Activated CD4-positive, alpha-beta T cell treated with anti-CD3 and anti-CD28 coated beads for 24 hours (primary cell): ENCODE results near the gene PEMT.

Source experiments
- DNase-seq, 2 donors: peaks; one replicate each; pipeline ENCODE4 v3.0.0-alpha.2; 2020; ENCODE audit warnings: low read depth in 2 of 2

The PEMT gene

DNA sequence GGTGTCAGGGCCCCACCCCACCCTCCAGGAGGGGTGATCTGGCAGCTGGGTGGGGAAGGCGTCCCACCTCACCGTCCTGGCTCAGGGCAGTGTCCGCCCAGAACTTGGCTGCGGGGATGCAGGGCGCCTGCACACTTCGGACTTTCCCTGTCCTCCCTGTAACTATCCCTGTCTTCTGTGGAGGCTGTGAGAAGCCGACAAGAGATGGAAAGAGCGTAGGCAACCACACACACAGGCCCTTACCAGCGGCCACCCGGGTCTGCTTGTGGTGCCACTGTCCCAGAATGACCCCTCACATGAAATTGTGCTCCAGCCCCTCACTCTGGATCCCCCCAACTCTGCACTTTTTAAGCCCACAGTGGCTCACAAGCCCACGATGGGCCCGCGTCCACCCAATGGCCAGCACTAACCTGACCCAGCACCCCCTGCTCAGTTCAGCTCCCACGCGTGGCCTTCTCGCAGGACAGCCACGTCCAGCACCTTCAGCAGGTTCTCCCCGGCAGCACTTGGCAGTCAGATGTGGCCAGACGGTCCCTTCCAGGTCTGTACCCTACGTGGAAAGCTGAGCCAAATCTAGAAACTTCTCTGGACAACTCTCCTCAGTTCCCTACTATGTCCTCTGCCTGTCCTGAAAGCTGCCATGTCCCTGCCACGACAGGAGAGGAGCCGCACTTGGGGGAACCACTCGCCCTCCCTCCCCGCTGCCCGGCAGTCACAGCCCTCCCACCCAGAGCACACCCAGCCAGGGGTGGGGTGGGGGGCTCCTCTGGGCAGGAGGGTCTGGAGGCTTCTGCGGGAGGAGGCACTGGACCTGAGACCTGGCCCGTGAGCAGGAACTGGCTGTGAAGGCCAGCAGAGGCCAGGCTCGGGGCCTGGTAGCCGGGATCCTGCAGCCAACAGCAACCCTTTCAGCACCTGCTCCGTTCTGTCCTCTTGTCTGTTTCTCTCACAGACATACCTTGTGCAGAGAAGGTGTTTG lies 38.0 kb downstream of the PEMT start:
- no peak for DNase-seq

DNA sequence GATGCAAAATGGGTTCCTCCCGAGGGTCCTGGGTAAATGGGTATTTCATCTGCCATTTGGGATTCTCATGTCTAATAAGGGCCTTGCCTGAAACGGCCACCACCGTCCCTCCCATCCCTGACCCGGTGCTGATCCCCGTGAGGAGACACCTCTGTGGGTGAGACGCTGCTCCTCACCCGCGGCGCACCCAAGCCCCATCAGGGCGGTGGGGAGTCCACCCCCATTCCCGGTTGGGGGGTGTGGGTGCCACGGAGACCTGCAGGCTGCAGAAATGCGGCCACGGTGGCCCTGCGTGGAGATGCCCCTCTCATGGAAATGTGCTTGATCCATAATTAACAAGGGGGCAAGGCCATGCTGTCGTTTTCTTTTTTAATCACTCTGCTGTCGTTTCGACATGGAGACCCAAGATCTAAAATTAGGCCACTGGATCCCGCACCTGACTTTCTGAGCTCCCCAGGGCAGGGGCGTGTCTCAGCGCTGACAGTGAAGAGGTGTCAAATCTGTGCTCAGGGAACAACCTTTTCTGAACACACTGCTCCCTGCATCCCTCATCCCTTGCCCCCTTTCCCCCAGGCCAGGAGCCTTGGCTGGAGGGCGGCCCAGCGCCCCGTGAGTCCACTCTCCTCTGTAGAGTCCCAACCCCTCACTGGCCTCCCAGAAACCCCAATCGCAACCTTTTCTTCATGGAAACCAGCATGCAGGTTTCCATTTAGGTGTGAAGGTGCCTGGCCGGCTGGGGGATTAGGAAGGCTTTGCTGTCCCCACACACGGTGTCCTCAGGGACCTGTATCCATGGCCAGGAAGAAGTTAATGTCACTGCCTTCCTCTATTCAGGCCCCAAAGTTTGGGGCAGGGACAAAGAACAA lies 38.9 kb downstream of the PEMT start:
- no peak for DNase-seq

DNA sequence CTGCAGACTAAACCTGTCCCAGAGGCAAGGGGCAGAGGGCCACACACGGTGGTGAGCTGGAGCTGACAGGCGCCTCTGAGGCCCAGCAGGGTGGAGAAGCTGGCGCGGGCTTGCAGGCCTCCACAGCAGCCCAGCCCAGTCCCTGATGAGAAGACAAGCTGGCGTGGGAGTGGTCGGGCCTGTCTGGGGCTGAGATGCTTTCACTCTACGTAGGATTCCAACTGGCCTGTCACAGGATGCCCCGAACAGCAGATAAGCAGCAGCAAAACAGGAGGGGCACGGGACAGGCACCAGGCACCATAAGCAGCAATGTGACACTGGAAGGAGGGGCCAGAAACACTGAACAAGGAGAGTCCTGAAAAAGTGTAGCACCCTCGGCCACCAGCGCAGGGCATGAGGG lies 40.1 kb downstream of the PEMT start:
- no peak for DNase-seq

DNA sequence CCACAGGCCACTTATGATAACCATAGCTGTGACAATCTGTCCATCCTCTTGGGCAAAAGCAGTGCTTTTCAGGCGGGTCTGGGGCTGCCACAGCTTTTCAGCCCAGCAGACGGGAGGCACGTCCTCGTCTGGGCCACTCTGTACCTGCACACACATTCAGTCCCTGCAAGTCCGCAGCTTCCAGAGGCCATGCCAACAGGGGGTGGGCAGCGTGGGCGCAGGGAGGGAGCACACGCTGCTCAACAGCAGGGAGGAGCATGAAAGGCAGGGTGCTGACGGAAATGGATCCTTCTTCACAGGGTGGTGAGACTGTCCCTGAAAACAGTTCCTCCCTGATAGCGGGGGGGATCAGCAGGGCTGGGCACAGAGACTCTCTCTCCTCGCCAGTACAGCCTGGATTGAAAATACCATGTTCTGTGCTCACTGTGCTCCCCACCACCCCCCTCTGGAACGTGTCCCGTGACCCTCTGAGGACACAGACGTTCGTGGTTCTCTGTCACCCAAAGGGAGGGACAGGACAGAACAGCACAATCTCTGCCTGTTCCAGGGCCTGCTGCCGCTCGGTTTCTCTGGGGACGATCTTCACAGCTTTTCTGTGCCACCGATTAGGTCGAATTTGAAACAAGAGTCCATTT lies 41.7 kb downstream of the PEMT start:
- DNase-seq = no peak

DNA sequence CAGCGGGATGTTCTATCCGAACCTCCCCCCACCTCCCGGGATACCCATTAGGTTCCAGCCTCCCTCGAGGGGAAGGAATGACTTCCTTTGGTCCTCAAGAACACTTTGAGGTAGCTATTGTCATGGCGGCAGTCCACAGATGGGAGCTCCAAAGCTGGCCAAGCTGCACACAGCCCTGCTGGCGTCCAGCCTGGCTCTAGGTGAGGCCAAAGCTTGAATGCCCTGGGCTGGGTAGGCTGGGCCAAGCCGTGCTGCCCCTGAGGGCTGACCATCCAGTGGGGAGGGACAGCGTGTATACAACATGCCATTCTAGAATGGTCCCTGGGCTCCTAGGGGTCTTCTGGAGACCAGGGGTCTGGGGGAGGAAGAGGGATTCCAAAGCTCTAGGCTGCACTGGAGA lies 43.5 kb downstream of the PEMT start:
- no peak for DNase-seq

DNA sequence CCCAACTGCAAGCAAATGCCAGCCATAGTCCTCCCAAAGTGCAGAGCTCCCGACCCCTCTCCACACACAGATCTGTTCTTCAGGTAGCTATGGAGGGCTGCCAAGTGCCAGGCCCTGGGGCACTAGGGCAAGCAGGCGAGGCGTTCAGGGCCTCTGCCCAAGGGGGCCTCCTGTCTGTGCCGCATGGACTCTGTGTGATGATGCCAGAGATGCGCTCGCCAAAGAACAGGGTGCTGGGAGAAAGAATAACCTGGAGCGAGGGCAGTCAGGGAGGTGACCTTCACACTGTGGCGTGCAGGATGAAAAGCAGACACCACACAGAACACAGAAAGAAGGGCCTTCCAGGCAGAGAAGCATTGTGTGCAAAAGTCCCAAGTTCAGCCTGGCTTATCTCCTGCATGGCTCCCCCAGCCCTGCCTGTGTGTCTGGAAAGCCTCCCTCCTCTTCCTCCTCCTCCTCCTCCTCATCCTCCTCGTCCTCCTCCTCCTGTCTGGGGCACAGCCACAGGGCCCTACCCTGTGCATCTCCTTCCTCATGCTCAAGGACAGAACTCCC lies 44.2 kb downstream of the PEMT start:
- no peak for DNase-seq

DNA sequence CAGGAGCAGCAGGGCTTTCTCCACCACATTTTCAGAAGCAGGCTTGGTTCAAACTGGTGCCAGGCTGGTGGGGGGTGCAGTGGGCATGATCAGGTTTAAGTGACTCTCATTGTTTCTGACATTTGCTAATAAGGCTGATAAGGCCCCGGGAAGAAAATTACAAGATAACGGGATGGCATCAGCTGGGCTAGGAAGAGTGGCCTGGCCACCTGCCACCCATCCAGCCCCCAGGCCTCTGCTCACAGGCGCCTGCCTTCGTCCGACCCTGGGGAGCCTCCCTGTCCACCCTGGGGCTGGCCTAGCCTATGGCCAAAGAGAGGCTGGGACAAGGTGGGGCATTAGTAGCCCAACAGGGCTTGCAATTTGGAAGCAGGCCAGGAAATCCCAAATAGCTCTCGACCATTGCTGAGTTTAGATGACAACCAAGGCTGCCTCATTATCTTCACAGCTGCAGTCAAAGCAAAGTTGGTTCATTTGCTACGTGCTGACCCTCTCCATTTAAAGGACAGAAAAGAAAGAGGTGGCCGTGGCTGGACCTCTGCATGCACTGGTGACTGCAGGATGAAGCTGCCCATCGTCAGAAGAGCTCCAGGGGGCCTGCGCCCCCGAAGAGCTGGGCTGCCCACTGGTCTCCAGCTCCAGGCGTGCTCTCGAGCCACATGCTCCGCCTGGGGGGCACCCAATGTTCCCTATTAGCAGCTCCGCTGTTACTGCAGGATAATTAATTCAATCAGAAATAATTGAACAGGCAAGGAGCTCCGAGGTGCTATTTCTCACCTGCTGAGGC lies 44.9 kb downstream of the PEMT start:
- no peak for DNase-seq

DNA sequence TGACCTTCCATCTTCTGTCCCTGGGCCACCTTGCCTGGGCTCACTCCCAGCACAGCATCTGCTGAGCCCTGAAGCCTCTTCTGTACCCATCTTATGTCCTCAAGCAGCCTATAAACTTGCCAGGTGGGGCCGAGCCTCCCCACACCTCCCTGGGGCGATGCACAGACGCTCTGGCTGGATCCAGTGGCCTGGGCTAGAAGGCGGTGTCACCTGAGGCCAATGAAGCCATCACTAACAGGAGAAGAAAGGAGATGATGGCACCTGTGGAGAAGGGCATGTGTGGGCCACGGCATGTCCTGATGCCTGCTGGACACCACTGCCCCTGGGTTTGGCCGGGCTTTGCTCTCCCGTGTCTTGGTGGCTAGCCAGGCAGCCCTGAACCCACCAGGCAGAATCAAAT lies 45.5 kb downstream of the PEMT start:
- DNase-seq = no peak

DNA sequence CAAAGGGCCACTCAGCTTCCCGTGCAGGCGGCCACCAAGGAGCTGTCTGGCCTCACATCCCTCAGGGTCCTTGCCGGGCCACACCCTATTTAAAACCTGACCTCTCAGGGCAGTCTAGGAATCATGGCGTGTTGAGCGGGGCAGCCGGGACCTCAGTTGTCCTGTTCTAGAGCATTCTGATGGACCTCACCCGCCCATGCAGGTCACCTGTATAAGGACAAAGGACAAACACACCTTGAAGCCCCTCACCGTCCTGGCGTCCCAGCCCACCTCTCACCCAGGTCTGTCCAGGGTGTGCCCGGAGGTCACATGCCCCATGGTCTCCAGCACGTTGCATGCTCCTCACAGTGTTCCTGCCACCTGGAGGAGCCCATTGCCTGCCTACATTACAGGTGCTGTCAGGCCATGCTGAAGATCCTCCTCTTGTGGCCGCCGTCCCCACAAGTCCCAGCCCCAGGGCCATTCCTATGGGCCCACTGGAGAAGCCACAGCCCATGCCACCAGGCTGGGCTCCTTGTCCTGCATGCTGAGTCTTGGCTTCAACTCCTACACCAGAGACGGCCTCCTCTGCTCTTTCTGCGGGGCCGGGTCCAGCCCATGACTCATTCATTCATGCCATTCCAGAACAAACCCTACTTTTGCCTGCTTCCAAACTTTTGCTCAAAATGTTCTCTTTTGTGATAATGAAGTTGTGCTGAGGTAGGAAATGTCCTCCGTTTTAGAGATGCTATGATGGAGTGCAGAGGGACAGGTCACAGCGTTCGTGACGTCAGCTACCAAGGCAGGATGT lies 46.3 kb downstream of the PEMT start:
- DNase-seq = no peak

DNA sequence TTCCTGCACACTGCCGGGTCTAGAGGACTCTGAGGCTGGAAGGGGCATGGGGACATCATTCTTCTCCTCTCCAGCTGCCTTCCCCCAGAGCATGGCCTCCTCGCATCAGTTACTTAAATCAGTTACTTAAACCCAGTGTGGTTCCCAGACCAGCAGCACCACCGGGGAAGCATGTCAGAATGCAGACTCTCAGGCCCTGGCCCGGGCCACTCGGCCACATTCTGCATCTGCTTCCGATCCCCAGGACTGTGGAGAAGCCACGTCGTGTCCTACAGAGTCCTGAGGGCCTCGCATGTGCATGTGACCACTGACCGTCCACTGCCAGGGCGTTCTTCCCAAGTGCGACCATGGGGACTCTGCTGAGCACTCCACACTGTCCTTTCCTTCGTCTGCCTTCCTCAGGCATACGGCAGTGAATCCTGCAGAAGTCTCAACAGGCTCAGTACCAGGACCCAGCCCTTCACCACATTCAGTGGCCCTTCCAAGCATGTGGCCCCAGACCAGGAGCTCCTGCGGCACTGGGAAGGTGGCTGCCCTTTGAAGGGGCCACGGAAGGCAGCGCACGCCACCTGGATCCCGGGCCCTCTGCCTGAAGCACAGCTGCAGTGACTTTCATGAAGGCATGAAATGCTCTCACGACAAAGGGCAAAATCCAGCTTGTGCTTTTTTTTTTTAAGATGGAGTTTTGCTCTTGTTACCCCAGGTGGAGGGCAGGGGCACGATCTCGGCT lies 48.4 kb downstream of the PEMT start:
- no peak for DNase-seq

DNA sequence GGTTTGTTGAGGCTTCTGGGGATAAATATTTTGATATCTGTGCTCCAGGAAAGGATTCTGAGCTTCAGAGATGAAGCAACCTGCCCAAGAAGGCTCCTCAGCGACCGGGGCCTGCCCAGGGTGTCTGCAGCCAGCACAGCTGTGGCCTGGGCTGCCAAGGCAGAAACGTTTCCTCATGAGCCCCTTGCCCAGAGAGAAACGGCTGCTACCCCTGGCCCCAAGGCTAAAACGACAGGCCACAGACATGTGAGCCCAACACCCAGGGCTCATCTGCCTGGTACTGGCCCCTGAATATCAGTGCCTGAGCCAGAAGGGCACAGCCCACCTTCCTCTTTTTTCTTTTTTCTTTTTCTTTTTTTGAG lies 49.9 kb downstream of the PEMT start:
- no peak for DNase-seq

DNA sequence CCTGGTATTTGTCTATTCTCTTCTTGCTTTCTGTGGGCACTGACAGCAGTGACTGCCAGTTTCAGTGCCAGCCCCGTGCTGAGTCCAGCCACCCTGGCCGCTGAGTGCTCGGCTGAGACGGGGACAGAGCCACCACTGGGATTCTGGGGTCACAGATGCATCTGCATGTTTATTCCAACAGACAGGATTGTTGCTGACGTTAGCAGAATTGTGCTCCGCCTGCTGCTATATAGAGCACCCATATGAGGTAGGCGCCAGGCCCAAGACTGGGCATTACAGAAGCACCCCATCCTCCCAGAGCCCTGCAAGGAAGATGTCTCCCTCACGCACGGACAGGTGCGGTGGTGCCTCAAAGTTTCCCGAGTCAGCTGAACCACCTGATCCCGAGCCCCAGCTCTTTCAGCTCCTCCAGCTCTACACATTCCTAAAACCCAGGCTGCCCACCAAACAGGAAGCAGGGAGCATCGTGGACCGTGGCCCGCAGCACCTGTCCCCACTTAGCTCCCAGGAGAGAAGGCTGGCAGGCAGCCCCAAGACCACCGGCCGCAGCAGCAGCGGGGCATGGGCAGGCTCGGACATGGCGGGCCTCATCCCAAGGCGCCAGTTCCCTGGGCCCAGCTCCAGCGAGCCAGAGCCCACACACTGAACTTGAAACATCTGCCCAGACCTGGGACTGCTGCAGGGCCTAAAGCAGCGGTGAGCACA lies 50.4 kb downstream of the PEMT start:
- no peak for DNase-seq

DNA sequence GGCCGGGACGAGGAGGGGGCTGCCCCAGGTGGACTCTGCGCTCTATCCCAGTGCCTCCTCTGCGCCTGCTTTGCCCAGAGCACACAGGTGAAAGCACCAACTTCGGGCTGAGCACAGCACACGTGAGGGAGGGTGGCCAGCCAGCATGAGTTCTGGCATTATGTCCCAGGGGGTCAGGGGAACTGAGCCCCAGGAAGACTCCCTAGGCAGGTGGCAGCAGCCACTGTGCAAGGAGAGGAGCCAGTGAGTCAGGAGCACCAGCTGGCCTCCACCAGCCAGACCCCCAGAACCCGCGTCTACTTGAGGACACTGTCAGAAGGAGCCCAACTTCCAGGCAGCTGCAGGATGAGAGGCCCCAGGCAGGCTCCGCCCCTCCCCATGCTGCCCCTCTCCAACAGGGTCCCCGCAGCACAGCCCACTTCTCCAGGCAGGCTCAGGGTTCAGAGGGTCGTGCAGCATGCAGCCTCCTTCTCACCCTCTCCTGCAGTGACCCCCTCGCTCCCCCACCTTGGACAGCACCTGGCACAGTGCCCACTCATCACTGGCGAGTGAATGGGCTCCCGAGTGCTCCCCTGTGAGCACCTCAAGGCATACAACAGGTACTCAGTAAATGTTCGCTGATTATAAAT lies 51.1 kb downstream of the PEMT start:
- no peak for DNase-seq

DNA sequence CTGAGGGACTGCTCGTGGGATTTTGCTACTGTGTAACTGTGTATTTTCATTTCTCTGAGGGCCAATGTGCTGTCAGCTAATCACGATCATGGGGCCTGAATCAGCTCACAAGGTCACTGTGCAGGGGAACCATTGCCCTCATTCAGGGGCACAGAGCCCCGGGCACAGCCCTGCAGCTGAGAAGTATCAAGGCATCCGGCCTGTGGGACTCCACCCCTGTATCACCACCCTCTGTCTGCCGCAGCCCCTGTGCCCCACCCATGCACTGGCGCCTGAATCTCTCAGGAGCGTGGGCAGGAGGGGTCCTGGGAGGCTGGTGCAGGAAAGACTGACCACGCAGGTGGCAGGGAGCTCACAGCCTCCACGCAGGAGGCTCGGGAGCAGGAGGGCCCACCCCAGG lies 51.9 kb downstream of the PEMT start:
- no peak for DNase-seq

DNA sequence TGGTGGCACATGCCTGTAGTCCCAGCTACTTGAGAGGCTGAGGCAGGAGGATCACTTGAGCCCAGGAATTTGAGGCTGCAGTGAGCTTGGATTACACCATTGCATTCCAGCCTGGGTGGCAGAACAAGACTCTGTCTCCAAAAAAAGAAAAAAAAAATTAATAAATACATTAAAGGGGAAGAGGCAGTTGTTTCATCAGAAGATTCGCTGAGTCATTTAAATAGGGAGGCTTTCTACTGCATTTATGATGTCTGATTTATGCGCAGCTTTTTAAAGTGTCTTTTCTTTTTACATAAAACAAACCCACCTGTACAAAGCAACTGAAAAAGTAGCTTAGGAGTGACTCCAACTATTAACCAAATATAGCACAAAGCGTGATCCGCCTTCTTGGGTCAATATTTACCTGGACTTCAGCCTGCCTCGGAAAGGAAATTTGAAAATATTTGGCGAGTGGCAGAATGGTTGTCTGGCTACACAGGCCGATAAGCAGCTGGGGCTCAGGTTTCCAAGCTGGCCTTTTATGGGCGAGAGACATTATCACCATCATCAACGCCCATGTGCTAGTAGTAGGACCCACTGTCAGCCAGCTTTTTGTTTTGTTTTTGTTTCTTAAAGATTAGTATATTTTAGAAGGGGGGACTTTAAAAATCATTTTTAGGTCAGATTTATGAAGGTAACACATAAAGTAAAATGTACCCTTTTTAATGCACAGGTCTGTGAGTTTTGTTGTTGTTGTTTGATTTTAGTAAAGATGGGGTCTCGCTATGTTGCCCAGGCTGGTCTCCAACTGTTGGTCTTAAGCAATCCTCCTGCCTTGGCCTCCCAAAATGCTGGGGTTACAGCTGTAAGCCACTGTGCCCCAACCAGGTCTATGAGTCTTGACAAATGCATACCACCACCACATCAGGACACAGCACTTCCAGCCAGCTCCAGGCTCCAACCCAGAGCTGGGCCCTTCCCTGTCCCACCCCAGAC lies 52.8 kb downstream of the PEMT start:
- DNase-seq = no peak

DNA sequence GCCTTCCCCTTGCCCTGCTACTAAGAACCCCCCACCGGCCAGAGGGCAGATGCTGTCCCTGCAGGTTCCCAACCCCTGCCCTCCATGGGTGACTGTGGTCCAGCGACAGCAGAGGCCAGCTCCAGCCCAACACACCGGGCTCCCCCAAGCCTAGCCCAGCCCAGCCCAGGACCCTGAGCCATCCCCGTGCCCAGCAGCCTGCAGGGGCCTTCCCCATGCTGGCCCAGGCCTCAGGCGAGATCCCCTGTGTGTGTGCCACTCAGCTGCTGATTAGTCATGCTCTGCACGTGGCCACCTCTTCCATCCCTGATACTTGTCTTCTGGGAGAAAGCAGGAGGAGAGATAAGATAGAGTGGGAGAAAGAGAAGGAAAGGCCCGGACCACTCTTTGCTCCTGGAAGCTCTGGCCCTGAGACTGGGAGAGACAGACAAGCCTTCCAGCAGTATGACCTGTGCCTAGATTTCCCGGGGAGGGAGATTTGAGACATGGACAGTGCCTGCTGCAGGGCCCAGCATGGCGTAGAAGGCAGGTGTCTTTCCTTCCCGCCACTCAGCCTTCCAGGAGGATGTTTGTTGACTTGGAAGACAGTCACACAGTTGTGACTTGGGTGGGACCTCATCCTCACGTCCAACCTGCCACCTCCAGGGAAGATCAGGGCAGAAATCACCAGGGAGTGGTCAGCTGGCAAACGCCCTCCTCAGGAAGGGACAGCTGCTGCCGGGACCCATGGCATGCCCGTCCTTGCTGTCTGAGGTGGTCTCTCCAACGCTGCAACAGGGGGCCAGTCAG lies 54.0 kb downstream of the PEMT start:
- no peak for DNase-seq

DNA sequence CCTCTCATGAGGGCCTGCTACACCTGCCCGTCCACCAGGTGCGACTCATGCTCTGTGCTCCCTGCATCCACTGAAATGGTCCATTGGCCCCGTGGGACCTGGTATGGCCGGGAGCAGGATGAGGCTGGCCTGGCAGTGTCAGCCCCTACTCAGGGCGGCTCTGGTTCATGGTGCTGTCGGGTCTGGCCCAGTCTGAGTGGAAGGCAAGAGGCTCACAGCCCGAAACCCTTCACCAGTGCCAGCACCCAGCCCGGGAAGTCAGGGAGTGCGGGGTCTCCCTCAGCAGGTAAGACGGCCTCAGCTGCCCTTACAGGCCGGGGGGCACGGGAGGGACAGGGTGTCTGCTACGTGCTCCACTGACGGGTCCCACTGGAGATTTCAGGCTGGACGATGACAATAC lies 54.8 kb downstream of the PEMT start:
- no peak for DNase-seq
